Neural progenitor cell (in vitro differentiated cells): ENCODE measurements around the gene GOLGA8A. TPM values are rescaled to one million over a fixed set of nuclear protein-coding genes. Genes with fewer than 3 reads are reported as not detected.
"Not testable (repeated sequence)": the region's sequence is repeated elsewhere in the genome, so short reads cannot be mapped to it uniquely, and the experiment has no call there.

Experiments used
- DNase-seq: peaks from one replicate; pipeline ENCODE4 v3.0.0-alpha.2; 2016; ENCODE audit warnings: low spot score
- H2AFZ ChIP-seq: fragments of 200-600 bp; sonication (generic); replicated peaks from 2 replicates; pipeline ENCODE4 v1.6.1; 2016; ENCODE audit warnings: antibody characterized with exemption
- H3F3A ChIP-seq: fragments of 200-600 bp; sonication (generic); 2 replicates; pipeline ENCODE4 v1.6.1; 2016; ENCODE audit warnings: antibody characterized with exemption, low read depth
- H3K27ac ChIP-seq: fragments of 200-600 bp; sonication (generic); 2 replicates; pipeline ENCODE4 v1.5.1; 2016; ENCODE audit warnings: mild to moderate bottlenecking
- H3K27me3 ChIP-seq: fragments of 200-600 bp; sonication (generic); 2 replicates; pipeline ENCODE4 v1.6.1; 2016; ENCODE audit warnings: mild to moderate bottlenecking, moderate library complexity
- H3K36me3 ChIP-seq: fragments of 200-600 bp; sonication (generic); 2 replicates; pipeline ENCODE4 v1.5.1; 2016
- H3K4me1 ChIP-seq: fragments of 200-600 bp; sonication (generic); 2 replicates; pipeline ENCODE4 v1.6.1; 2016; ENCODE audit warnings: mixed run types
- H3K4me2 ChIP-seq: fragments of 200-600 bp; sonication (generic); 2 replicates; pipeline ENCODE4 v1.6.1; 2016
- H3K4me3 ChIP-seq: fragments of 200-600 bp; sonication (generic); 2 replicates; pipeline ENCODE4 v1.5.1; 2016
- H3K79me2 ChIP-seq: fragments of 200-600 bp; sonication (generic); 2 replicates; pipeline ENCODE4 v1.6.1; 2016; ENCODE audit warnings: low read depth
- H3K9ac ChIP-seq: fragments of 200-600 bp; sonication (generic); 2 replicates; pipeline ENCODE4 v1.6.1; 2016
- H3K9me3 ChIP-seq: fragments of 200-600 bp; sonication (generic); 2 replicates; pipeline ENCODE4 v1.5.1; 2016; ENCODE audit warnings: low read depth
- H4K20me1 ChIP-seq: fragments of 200-600 bp; sonication (generic); 2 replicates; pipeline ENCODE4 v1.6.1; 2016; ENCODE audit warnings: low read depth
- H3K27ac Mint-ChIP-seq: 3 replicates; pipeline ENCODE4 v1.8.0; 2021; ENCODE audit warnings: mixed read lengths
- H3K27me3 Mint-ChIP-seq: 2 replicates; pipeline ENCODE4 v1.8.0; 2022; ENCODE audit warnings: low read depth, mild to moderate bottlenecking, inconsistent platforms, moderate library complexity, mixed read lengths; ENCODE audit not compliant: insufficient read depth
- H3K36me3 Mint-ChIP-seq: 3 replicates; pipeline ENCODE4 v1.8.0; 2021; ENCODE audit warnings: mixed read lengths
- H3K4me1 Mint-ChIP-seq: 3 replicates; pipeline ENCODE4 v1.8.0; 2021; ENCODE audit warnings: mixed read lengths
- H3K4me3 Mint-ChIP-seq: 3 replicates; pipeline ENCODE4 v1.8.0; 2021; ENCODE audit warnings: mild to moderate bottlenecking, moderate library complexity, mixed read lengths
- H3K9me3 Mint-ChIP-seq: 3 replicates; pipeline ENCODE4 v1.8.0; 2020; ENCODE audit warnings: mixed read lengths
- total RNA-seq: library from RNA; depleted of rRNA; stranded (reverse); fragments of >200 nt; gene quantifications from 2 replicates; pipeline ENCODE4 v1.2.3, GENCODE V29; 2015; ENCODE audit warnings: low replicate concordance

GOLGA8A gene
- total RNA-seq, 1 donor from 2014 or later = 97.4 TPM

DNA sequence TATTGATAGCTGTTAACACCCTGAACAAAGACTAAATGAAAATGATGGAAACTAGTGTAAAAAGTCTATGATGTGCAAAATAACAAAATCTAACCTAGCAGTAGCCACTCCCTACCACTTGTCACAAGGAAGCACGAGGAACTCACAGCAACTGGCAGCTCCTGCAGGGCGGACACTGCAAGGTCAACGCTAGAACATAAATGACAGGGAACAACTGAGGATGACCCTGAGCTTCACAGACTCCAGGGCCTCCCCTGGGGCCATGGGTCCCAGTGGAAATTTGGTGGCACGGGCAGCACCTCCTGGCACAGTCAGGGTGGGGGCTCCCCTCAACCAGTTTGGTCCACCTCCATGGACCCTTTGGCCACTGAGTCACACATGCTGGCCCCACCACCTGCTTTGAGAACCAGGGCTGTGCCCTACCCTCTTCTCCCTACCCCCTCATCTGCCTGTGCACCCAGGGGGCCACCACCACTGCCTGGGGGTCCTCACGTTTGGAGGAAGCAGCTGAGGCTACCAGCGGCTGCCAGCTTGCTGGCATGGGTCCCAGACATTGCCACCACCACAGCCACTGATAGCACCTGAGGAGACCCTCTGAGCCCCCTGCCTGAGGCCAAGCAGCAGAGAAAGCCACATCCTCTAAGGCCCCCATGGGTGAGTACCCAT lies 14.1 kb downstream of the GOLGA8A start:
- H3K4me1 Mint-ChIP-seq, H2AFZ ChIP-seq, H3K9me3 Mint-ChIP-seq, H3K36me3 Mint-ChIP-seq, H3K79me2 ChIP-seq, H3K4me3 ChIP-seq, H3K4me1 ChIP-seq, DNase-seq, H3K4me2 ChIP-seq, H3K27ac ChIP-seq, H3F3A ChIP-seq, H3K9me3 ChIP-seq, H4K20me1 ChIP-seq, H3K27me3 Mint-ChIP-seq, H3K27me3 ChIP-seq, H3K27ac Mint-ChIP-seq, H3K9ac ChIP-seq, H3K4me3 Mint-ChIP-seq, H3K36me3 ChIP-seq: not testable (repeated sequence)

DNA sequence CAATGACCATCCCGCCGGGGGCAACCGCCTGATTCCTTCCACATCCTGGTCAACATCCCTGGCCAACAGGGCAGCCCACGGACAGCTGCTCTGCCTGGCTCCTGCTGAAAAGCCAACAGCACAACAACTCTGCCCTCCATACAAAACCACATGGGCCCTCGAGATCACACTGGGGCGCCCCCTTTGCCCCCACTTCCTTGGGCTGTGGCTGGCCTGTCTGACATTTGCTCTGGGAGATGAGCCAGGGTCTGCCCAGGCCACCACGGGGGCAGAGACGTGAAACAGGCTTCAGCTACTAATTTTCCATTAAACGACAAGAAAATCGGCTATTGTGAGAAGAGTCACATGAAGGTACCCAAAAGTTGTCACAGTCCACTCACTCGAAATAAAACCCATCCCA lies 16.7 kb downstream of the GOLGA8A start:
- not testable (repeated sequence) for H2AFZ ChIP-seq

GRCh38 chr15:34418435-34418834 lies 19.2 kb downstream of the GOLGA8A start:
- not testable (repeated sequence) for H3K36me3 ChIP-seq, H3K4me1 ChIP-seq, H3K27ac ChIP-seq, H3K9me3 Mint-ChIP-seq, H3F3A ChIP-seq, H3K27ac Mint-ChIP-seq, H3K4me1 Mint-ChIP-seq, H4K20me1 ChIP-seq, H3K4me3 Mint-ChIP-seq, DNase-seq, H3K27me3 Mint-ChIP-seq, H3K27me3 ChIP-seq, H3K9ac ChIP-seq, H3K4me3 ChIP-seq, H2AFZ ChIP-seq, H3K9me3 ChIP-seq, H3K4me2 ChIP-seq, H3K36me3 Mint-ChIP-seq, H3K79me2 ChIP-seq

More for the DNA sequence above, 16.7 kb downstream of the GOLGA8A start:
- not testable (repeated sequence) for H3K4me3 ChIP-seq, H3K4me1 ChIP-seq, H3K4me2 ChIP-seq, H3K27ac Mint-ChIP-seq, H3K36me3 Mint-ChIP-seq, H3K9ac ChIP-seq, H3K79me2 ChIP-seq, H3K9me3 Mint-ChIP-seq, DNase-seq, H3K4me1 Mint-ChIP-seq, H3K27ac ChIP-seq, H3K36me3 ChIP-seq, H4K20me1 ChIP-seq, H3K27me3 ChIP-seq, H3K4me3 Mint-ChIP-seq, H3K27me3 Mint-ChIP-seq, H3K9me3 ChIP-seq, H3F3A ChIP-seq

DNA sequence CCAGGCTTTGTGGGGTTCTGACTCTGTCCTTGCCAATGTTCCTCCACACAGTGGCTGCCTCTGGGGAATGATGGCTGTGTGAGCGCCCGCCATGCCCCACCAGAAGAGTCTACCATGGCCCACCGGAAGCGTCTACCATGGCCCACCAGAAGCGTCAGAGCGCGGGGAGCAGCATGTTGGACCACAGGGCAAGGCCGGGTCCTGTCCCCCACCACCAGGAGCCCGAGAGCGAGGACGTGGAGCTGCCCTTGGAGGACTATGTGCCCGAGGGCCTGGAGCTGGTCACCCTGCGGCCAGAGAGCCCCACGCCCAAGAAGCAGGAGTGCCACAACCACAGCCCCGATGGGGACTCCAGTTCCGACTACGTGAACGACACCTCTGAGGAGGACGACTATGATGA lies 28.1 kb downstream of the GOLGA8A start:
- H3K4me3 ChIP-seq, H3K27ac ChIP-seq, H3K27me3 ChIP-seq, H3K4me2 ChIP-seq, H3K4me1 Mint-ChIP-seq, H3K27ac Mint-ChIP-seq, H3K79me2 ChIP-seq, H3K27me3 Mint-ChIP-seq, H3K4me1 ChIP-seq, H3F3A ChIP-seq, H3K4me3 Mint-ChIP-seq, H3K9me3 ChIP-seq, H2AFZ ChIP-seq, H3K9ac ChIP-seq, DNase-seq, H3K36me3 Mint-ChIP-seq, H4K20me1 ChIP-seq, H3K36me3 ChIP-seq, H3K9me3 Mint-ChIP-seq: not testable (repeated sequence)

DNA sequence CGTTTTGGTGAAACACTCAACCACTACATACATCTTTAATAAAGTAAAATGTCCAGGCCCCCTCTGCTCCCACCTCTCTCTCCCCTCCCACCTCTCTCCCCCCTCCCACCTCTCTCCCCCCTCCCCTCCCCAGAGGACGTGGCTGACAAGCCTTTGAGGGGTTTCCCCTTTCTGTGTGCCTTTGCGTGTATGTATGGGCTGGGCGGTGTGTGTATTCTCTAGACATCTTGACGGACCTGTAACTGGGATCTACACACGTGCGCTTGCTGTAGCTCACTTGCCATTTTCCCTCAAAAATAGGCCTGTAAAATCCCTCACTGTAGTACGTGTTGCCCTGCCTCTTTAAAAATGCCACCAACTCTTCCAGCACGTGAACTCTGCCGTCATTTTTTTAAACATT lies 28.6 kb downstream of the GOLGA8A start:
- not testable (repeated sequence) for H3K9me3 ChIP-seq, H3K79me2 ChIP-seq, H3F3A ChIP-seq, H3K4me3 Mint-ChIP-seq, H3K4me3 ChIP-seq, H3K36me3 ChIP-seq, H4K20me1 ChIP-seq, H3K27ac Mint-ChIP-seq, H3K27ac ChIP-seq, H2AFZ ChIP-seq, H3K4me1 ChIP-seq, H3K4me2 ChIP-seq, H3K27me3 Mint-ChIP-seq, DNase-seq, H3K4me1 Mint-ChIP-seq, H3K27me3 ChIP-seq, H3K9me3 Mint-ChIP-seq, H3K36me3 Mint-ChIP-seq, H3K9ac ChIP-seq

DNA sequence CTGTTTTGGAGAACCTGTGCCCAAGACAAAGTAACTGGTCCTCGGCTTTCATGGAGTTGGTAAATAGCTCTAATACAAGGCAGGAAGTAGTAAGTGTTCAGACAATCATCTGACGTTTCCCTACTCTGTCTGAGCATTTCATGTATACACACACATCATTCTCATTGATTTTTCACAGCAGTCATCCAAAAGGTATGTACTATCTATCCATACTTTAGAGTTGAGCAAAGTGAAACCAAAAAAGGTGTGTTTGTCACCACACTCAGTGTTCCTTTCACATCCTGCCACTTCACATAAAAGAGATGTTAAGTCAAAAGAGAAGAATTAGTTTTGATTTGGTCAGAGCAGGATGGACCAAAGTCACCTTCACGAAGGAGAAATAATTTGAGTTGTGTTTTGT lies 33.7 kb downstream of the GOLGA8A start:
- not testable (repeated sequence) for H3K4me3 Mint-ChIP-seq, H3K27me3 ChIP-seq, H3K4me2 ChIP-seq, H3F3A ChIP-seq, H3K9me3 Mint-ChIP-seq, H3K36me3 ChIP-seq, H3K4me3 ChIP-seq, H3K27me3 Mint-ChIP-seq, H3K9ac ChIP-seq, H3K4me1 ChIP-seq, H4K20me1 ChIP-seq, H3K36me3 Mint-ChIP-seq, H3K27ac ChIP-seq, H3K9me3 ChIP-seq, H3K27ac Mint-ChIP-seq, H3K79me2 ChIP-seq, H3K4me1 Mint-ChIP-seq, DNase-seq, H2AFZ ChIP-seq

- not testable (repeated sequence) for H3K9me3 ChIP-seq, H3K4me1 Mint-ChIP-seq, DNase-seq, H3K27ac Mint-ChIP-seq, H4K20me1 ChIP-seq, H3K4me2 ChIP-seq, H3K27ac ChIP-seq, H3K9me3 Mint-ChIP-seq, H3K27me3 Mint-ChIP-seq, H3K36me3 Mint-ChIP-seq, H3F3A ChIP-seq, H3K4me1 ChIP-seq, H2AFZ ChIP-seq, H3K4me3 ChIP-seq, H3K36me3 ChIP-seq, H3K4me3 Mint-ChIP-seq, H3K9ac ChIP-seq, H3K27me3 ChIP-seq, H3K79me2 ChIP-seq
These were observed 34.4 kb downstream of the GOLGA8A start for GRCh38 chr15:34403160-34403598.

GRCh38 chr15:34397637-34398259 lies 39.9 kb downstream of the GOLGA8A start:
- H3K9me3 Mint-ChIP-seq, H3K9ac ChIP-seq, H3K36me3 Mint-ChIP-seq, H4K20me1 ChIP-seq, H3K4me2 ChIP-seq, H3K4me1 Mint-ChIP-seq, H3K4me3 Mint-ChIP-seq, H3K27me3 ChIP-seq, H3K27me3 Mint-ChIP-seq, H3F3A ChIP-seq, H2AFZ ChIP-seq, H3K36me3 ChIP-seq, H3K9me3 ChIP-seq, H3K4me1 ChIP-seq, H3K27ac Mint-ChIP-seq, H3K79me2 ChIP-seq, H3K4me3 ChIP-seq, H3K27ac ChIP-seq, DNase-seq: not testable (repeated sequence)
